ENCODE results near the gene FOXF2. TPM values are rescaled to one million over a fixed set of nuclear protein-coding genes. Genes with fewer than 3 reads are reported as not detected.

Gene FOXF2
- total RNA-seq, 4 donors from 2014 or later = 0.59 to 1.4 (median 0.77) TPM

DNA sequence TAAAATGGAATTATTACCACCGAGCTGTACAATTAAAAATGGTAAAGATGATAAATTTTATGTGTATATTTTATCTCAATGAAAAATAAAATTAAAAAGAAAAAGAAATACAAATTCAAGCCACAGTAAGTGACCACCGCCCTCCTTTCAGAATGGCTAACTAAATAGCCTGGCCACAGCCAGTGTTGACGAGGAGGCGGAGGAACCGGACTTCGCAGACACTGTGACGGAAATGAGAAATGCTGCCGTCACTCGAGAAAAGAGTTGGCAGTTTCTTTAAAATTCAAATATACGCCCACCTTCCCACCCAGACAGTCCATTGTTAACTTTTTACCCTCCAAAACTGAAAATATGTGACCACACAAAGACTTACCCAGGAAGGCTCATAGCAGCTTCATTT, 50.0 kb downstream of the FOXF2 start:
- intact Hi-C loops (cut with DNase I; ENCODE audit: low total_unique reads) = no loop called here
- TF ChIP-seq POLR2A (IDR thresholded peaks at IDR 0.05) = no peak
- TF ChIP-seq CTCF (IDR thresholded peaks at IDR 0.05) = no peak
- DNase-seq (ENCODE audit: low spot score in 2 of 2) = no peak
- no peak overlapping the region for H3K4me3 ChIP-seq (ENCODE audit: low read depth, poor library complexity, severe bottlenecking)
- WGBS, 2 donors = 67 to 75% methylated on average over 10 of the region's 10 CpGs

DNA sequence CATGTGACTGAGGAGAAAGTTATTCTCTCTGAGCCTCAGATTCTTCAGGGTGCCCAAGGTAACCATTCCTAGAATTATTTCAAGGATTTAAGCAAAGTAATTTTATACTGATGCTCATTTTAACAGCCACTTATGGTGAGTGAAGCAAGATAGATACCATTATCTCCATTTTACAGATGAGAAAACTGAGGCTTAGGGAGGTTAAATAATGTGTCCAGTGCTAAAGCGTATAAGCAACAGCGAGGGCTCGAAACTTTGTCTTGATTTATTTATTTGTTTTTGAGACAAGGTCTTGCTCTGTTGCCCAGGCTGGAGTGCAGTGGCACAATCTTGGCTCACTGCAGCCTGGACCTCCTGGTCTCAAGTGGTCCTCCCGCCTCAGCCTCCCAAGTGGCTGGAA, 53.6 kb downstream of the FOXF2 start:
- intact Hi-C loops (cut with DNase I; ENCODE audit: low total_unique reads) = no loop called here
- DNase-seq (ENCODE audit: low spot score in 2 of 2) = no peak
- 89 to 93% methylated on average over 4 of the region's 4 CpGs for WGBS, 2 donors
- H3K4me3 ChIP-seq (ENCODE audit: low read depth, poor library complexity, severe bottlenecking) = no peak overlapping the region
- no peak for TF ChIP-seq CTCF (IDR thresholded peaks at IDR 0.05)
- TF ChIP-seq POLR2A (IDR thresholded peaks at IDR 0.05) = no peak

Small RNAs within 50 kb of the gene (microRNA-seq; reads per million reads assigned to microRNA genes)
- gene MIR6720 (ENCODE audit: borderline number of aligned reads in 1 of 2, borderline replicate concordance in 2 of 2) = 1.7 to 2.0 reads per million in 2 donors

Other genes starting within 250 kb of the FOXF2 start
- 100 to 1,000 TPM in 2 of 4 donors, 10 to 100 TPM in 2; 54.1 to 117 (median 89.5) TPM for gene FOXQ1, start 77.5 kb upstream of the FOXF2 start, total RNA-seq
- 10 to 100 TPM in 3 of 4 donors, 1 to 10 TPM in 1; 7.1 to 39.2 (median 27.5) TPM for gene FOXC1, start 220.3 kb downstream of the FOXF2 start, total RNA-seq